WTC11 (cell line): ENCODE data around the gene DPY19L3. TPM values are rescaled to one million over a fixed set of nuclear protein-coding genes. Genes with fewer than 3 reads are reported as not detected.

Experiments used
- ATAC-seq: fragments of 200-7000 bp; cut with Tn5 transposase; 2 replicates; pipeline ENCODE4 v1.10.0; 2021; ENCODE audit warnings: mild to moderate bottlenecking, moderate library complexity
- CTCF ChIA-PET: fragments of 300-600 bp; sonication (Branson Sonifier 250); formaldehyde crosslinking; loops from one replicate; lab custom pipeline; 2021; ENCODE audit warnings: antibody characterized with exemption; lab: Charles Lee
- POLR2A ChIA-PET: fragments of 350-600 bp; sonication (Branson Sonifier 250); formaldehyde crosslinking; loops from one replicate; lab custom pipeline; 2021; ENCODE audit warnings: antibody characterized with exemption; lab: Charles Lee
- DNase-seq: peaks from one replicate; pipeline ENCODE4 v3.0.0; 2021; ENCODE audit warnings: low spot score
- H3K27ac Mint-ChIP-seq: 2 replicates; pipeline ENCODE4 v1.8.0; 2021; ENCODE audit warnings: mixed read lengths
- H3K27me3 Mint-ChIP-seq: 2 replicates; pipeline ENCODE4 v1.8.0; 2021; ENCODE audit warnings: low read depth, mild to moderate bottlenecking, moderate library complexity, mixed read lengths
- H3K36me3 Mint-ChIP-seq: 2 replicates; pipeline ENCODE4 v1.8.0; 2021; ENCODE audit warnings: mixed read lengths
- H3K4me1 Mint-ChIP-seq: 2 replicates; pipeline ENCODE4 v1.8.0; 2022; ENCODE audit warnings: mixed read lengths
- H3K4me3 Mint-ChIP-seq: 2 replicates; pipeline ENCODE4 v1.8.0; 2021; ENCODE audit warnings: mild to moderate bottlenecking, moderate library complexity, mixed read lengths
- H3K9me3 Mint-ChIP-seq: 2 replicates; pipeline ENCODE4 v1.8.0; 2021; ENCODE audit warnings: mixed read lengths
- ARID4B ChIP-seq: sonication (generic); formaldehyde crosslinking; IDR thresholded peaks from 2 replicates; pipeline ENCODE4 v1.8.0; 2023; ENCODE audit warnings: missing genetic modification reagents, mild to moderate bottlenecking, borderline replicate concordance
- ATF2 ChIP-seq: sonication (generic); formaldehyde crosslinking; IDR thresholded peaks from 2 replicates; pipeline ENCODE4 v1.8.1; 2022; ENCODE audit warnings: low read depth, missing genetic modification reagents, borderline replicate concordance
- CTCF ChIP-seq: fragments of 200-600 bp; IDR thresholded peaks from 2 replicates; pipeline ENCODE4 v1.8.0; 2022; ENCODE audit warnings: antibody characterized with exemption
- FOXK1 ChIP-seq: sonication (generic); formaldehyde crosslinking; IDR thresholded peaks from 2 replicates; pipeline ENCODE4 v1.8.0; 2022; ENCODE audit warnings: mild to moderate bottlenecking, moderate library complexity, missing genetic modification reagents
- GABPB1 ChIP-seq: sonication (generic); formaldehyde crosslinking; IDR thresholded peaks from 2 replicates; pipeline ENCODE4 v1.8.1; 2023; ENCODE audit warnings: mild to moderate bottlenecking, missing genetic modification reagents
- HMGA2 ChIP-seq: fragments of 250-450 bp; sonication (Bioruptor Pico); IDR thresholded peaks from 2 replicates; pipeline ENCODE4 v1.4.0; 2021; ENCODE audit warnings: mild to moderate bottlenecking, moderate library complexity
- IRF2 ChIP-seq: sonication (generic); formaldehyde crosslinking; IDR thresholded peaks from 2 replicates; pipeline ENCODE4 v1.8.0; 2022; ENCODE audit warnings: low read depth, missing genetic modification reagents, borderline replicate concordance
- NFYB ChIP-seq: sonication (generic); formaldehyde crosslinking; conservative IDR thresholded peaks from 2 replicates; pipeline ENCODE4 v1.8.0; 2022; ENCODE audit warnings: low read depth, missing genetic modification reagents
- NR1H2 ChIP-seq: sonication (generic); formaldehyde crosslinking; IDR thresholded peaks from 2 replicates; pipeline ENCODE4 v1.9.0; 2021; ENCODE audit warnings: mild to moderate bottlenecking, moderate library complexity, missing genetic modification reagents
- RORB ChIP-seq: fragments of 250-450 bp; sonication (Bioruptor Pico); IDR thresholded peaks from 2 replicates; pipeline ENCODE4 v1.9.0; 2021; ENCODE audit warnings: mild to moderate bottlenecking
- TEAD1 ChIP-seq: sonication (generic); formaldehyde crosslinking; IDR thresholded peaks from 2 replicates; pipeline ENCODE4 v1.8.0; 2022; ENCODE audit warnings: mild to moderate bottlenecking, missing genetic modification reagents
- TEAD4 ChIP-seq: sonication (generic); formaldehyde crosslinking; IDR thresholded peaks from 2 replicates; pipeline ENCODE4 v1.8.0; 2022; ENCODE audit warnings: mild to moderate bottlenecking, missing genetic modification reagents
- TP53 ChIP-seq: sonication (generic); formaldehyde crosslinking; IDR thresholded peaks from 2 replicates; pipeline ENCODE4 v1.8.1; 2023; ENCODE audit warnings: mild to moderate bottlenecking, missing genetic modification reagents
- ZNF121 ChIP-seq: sonication (generic); formaldehyde crosslinking; IDR thresholded peaks from 2 replicates; pipeline ENCODE4 v1.8.0; 2023; ENCODE audit warnings: missing genetic modification reagents
- ZNF396 ChIP-seq: fragments of 250-450 bp; sonication (Bioruptor Pico); IDR thresholded peaks from 2 replicates; pipeline ENCODE4 v1.8.0; 2021; ENCODE audit warnings: mild to moderate bottlenecking, moderate library complexity, borderline replicate concordance
- total RNA-seq: library from RNA; stranded (reverse); gene quantifications from 3 replicates; pipeline ENCODE4 v1.2.3, GENCODE V29; 2021
- TF ChIP-seq, protein P1 (sequence below): sonication (generic); formaldehyde crosslinking; IDR thresholded peaks from 2 replicates; pipeline ENCODE4 v1.8.0; 2022; ENCODE audit warnings: missing genetic modification reagents
- TF ChIP-seq, protein P2 (sequence below): sonication (generic); formaldehyde crosslinking; IDR thresholded peaks from 2 replicates; pipeline ENCODE4 v1.8.1; 2023; ENCODE audit warnings: mild to moderate bottlenecking, missing genetic modification reagents, borderline replicate concordance

DPY19L3 gene
- total RNA-seq, 1 experiment from 2014 or later = 73.2 TPM

DNA sequence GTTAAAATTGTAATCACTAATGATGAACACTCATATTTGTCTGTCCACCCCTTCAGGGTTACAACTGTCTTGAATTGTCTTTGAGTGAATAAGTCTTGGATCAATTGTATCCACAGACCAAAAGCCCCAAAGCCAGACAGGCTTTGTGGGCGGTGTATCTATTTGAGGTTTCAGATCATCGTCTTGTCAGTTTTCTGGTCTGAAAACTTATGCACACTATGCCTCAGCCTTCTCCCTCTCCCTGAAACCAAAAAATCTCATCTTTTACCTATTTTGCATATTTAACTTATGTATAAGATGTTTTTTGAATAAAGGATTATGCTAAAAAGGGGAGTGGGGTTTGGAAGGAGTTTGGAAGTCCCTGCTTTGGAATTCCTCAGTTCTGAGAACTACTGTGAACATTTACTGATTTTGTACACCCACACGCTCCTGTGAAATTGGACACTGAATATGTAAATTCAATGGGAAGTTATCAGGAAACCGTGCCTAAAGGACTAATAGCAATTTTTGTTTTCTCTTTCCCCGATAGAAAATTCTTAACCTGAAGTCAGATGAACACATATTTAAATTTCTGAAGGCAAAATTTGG is 52.1 kb downstream of the DPY19L3 start:
- no peak for DNase-seq
- ChIA-PET POLR2A (no interaction called here), CTCF (no interaction called here)
- Mint-ChIP-seq H3K27ac (no peak overlapping the region), H3K36me3 (peaks cover 41% of the 10 kb centered on the region), H3K9me3 (no peaks in the 10 kb centered on the region), H3K27me3 (no peaks in the 10 kb centered on the region), H3K4me1 (no peaks in the 10 kb centered on the region), H3K4me3 (no peak overlapping the region)
- ATAC-seq = no peak
- TF ChIP-seq, protein P1, sequence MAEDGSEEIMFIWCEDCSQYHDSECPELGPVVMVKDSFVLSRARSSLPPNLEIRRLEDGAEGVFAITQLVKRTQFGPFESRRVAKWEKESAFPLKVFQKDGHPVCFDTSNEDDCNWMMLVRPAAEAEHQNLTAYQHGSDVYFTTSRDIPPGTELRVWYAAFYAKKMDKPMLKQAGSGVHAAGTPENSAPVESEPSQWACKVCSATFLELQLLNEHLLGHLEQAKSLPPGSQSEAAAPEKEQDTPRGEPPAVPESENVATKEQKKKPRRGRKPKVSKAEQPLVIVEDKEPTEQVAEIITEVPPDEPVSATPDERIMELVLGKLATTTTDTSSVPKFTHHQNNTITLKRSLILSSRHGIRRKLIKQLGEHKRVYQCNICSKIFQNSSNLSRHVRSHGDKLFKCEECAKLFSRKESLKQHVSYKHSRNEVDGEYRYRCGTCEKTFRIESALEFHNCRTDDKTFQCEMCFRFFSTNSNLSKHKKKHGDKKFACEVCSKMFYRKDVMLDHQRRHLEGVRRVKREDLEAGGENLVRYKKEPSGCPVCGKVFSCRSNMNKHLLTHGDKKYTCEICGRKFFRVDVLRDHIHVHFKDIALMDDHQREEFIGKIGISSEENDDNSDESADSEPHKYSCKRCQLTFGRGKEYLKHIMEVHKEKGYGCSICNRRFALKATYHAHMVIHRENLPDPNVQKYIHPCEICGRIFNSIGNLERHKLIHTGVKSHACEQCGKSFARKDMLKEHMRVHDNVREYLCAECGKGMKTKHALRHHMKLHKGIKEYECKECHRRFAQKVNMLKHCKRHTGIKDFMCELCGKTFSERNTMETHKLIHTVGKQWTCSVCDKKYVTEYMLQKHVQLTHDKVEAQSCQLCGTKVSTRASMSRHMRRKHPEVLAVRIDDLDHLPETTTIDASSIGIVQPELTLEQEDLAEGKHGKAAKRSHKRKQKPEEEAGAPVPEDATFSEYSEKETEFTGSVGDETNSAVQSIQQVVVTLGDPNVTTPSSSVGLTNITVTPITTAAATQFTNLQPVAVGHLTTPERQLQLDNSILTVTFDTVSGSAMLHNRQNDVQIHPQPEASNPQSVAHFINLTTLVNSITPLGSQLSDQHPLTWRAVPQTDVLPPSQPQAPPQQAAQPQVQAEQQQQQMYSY (CRISPR knock-in tag) = no peak
- no peak for TF ChIP-seq TEAD1 (CRISPR knock-in tag)
- TF ChIP-seq NR1H2 (CRISPR knock-in tag) = no peak
- TF ChIP-seq, protein P2, sequence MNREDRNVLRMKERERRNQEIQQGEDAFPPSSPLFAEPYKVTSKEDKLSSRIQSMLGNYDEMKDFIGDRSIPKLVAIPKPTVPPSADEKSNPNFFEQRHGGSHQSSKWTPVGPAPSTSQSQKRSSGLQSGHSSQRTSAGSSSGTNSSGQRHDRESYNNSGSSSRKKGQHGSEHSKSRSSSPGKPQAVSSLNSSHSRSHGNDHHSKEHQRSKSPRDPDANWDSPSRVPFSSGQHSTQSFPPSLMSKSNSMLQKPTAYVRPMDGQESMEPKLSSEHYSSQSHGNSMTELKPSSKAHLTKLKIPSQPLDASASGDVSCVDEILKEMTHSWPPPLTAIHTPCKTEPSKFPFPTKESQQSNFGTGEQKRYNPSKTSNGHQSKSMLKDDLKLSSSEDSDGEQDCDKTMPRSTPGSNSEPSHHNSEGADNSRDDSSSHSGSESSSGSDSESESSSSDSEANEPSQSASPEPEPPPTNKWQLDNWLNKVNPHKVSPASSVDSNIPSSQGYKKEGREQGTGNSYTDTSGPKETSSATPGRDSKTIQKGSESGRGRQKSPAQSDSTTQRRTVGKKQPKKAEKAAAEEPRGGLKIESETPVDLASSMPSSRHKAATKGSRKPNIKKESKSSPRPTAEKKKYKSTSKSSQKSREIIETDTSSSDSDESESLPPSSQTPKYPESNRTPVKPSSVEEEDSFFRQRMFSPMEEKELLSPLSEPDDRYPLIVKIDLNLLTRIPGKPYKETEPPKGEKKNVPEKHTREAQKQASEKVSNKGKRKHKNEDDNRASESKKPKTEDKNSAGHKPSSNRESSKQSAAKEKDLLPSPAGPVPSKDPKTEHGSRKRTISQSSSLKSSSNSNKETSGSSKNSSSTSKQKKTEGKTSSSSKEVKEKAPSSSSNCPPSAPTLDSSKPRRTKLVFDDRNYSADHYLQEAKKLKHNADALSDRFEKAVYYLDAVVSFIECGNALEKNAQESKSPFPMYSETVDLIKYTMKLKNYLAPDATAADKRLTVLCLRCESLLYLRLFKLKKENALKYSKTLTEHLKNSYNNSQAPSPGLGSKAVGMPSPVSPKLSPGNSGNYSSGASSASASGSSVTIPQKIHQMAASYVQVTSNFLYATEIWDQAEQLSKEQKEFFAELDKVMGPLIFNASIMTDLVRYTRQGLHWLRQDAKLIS = no peak
- no peak for TF ChIP-seq CTCF

DNA sequence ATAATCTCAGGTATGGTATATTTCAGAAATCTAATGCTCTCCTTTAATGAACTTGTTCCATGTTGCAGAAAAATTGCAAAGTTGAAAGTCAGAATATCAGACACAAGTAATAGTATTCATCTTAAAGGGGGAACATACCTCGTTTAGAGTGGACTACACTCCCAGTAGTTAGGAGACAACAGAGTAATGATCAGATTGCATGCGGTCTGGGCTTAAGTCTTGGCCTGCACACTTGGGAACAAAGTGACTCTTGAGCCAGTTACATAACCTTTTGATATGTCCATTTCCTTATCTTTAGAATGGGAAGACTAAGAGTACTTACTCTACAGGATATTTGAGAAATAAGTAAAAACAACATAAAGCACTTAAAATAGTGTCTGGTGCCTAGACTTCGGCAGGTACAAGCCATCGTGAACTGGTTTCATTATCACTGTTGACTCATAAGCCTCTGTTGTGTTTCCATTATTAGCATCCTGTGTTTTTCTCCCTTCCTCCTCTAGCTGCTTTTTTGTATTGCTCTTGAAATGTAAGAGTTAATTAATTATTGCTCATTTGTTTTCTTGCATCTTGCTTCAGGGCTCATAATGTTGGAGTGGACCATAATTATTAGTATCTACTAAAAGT is 53.0 kb downstream of the DPY19L3 start:
- ChIA-PET CTCF (no interaction called here), POLR2A (no interaction called here)
- H3K36me3 Mint-ChIP-seq = peaks cover 39% of the 10 kb centered on the region

More for the DNA sequence above, 53.0 kb downstream of the DPY19L3 start:
- no peaks in the 10 kb centered on the region for H3K9me3 Mint-ChIP-seq
- H3K27ac Mint-ChIP-seq = no peak overlapping the region
- H3K27me3 Mint-ChIP-seq = no peaks in the 10 kb centered on the region
- no peak overlapping the region for H3K4me3 Mint-ChIP-seq
- TF ChIP-seq TP53 (CRISPR knock-in tag) = no peak
- no peak for TF ChIP-seq HMGA2 (CRISPR knock-in tag)
- TF ChIP-seq ZNF121 (CRISPR knock-in tag) = no peak
- no peak for TF ChIP-seq FOXK1 (CRISPR knock-in tag)
- TF ChIP-seq NFYB (CRISPR knock-in tag) = no peak
- no peak for TF ChIP-seq IRF2 (CRISPR knock-in tag)
- TF ChIP-seq GABPB1 = no peak
- no peak for TF ChIP-seq ZNF396 (CRISPR knock-in tag)
- no peak for TF ChIP-seq ATF2 (CRISPR knock-in tag)
- no peak for TF ChIP-seq RORB
- TF ChIP-seq TEAD4 (CRISPR knock-in tag) = no peak
- TF ChIP-seq ARID4B = no peak
- no peak for ATAC-seq
- H3K4me1 Mint-ChIP-seq = no peaks in the 10 kb centered on the region
- DNase-seq = no peak
